ENCODE measurements around the gene RAB39A.

- TF ChIP-seq CEBPB (IDR thresholded peaks at IDR 0.05) = no peak
- TF ChIP-seq YY1 (IDR thresholded peaks at IDR 0.05; ENCODE audit: low read depth) = no peak
- TF ChIP-seq RAD21 (IDR thresholded peaks at IDR 0.05; ENCODE audit: low read depth) = no peak
- no peak for TF ChIP-seq MAX (IDR thresholded peaks at IDR 0.05)
- no peak for TF ChIP-seq TEAD4 (IDR thresholded peaks at IDR 0.05)
- TF ChIP-seq EP300 (IDR thresholded peaks at IDR 0.05; ENCODE audit: borderline replicate concordance) = no peak
- no peak for TF ChIP-seq TCF12 (IDR thresholded peaks at IDR 0.05; ENCODE audit: low read depth)
- TF ChIP-seq REST (IDR thresholded peaks at IDR 0.05; ENCODE audit: low read depth) = no peak
- TF ChIP-seq CREB1 (IDR thresholded peaks at IDR 0.05; ENCODE audit: low read depth) = no peak
- no peak for TF ChIP-seq EGR1 (IDR thresholded peaks at IDR 0.05)
Measured at GRCh38 chr11:107962181-107962580, 33.9 kb downstream of the RAB39A start.

All from Ishikawa (cell line).